ENCODE results near the gene FLVCR2.

The FLVCR2 gene

GRCh38 chr14:75657331-75657730 is 78.9 kb downstream of the FLVCR2 start:
- Histone ChIP-seq H3K4me1 (ENCODE audit: insufficient read depth, poor library complexity, severe bottlenecking) (peaks cover 2% of the 10 kb centered on the region), H3K9me3 (ENCODE audit: severe bottlenecking) (no peaks in the 10 kb centered on the region), H3K36me3 (ENCODE audit: low read depth) (peaks cover 64% of the 10 kb centered on the region), H3K27me3 (ENCODE audit: insufficient read depth, poor library complexity, severe bottlenecking) (no peaks in the 10 kb centered on the region), H3K27ac (ENCODE audit: poor library complexity, severe bottlenecking) (no peak overlapping the region), H3K4me3 (ENCODE audit: severe bottlenecking) (no peak overlapping the region)
- no peak for DNase-seq (ENCODE audit: low spot score)
- ATAC-seq (ENCODE audit: low read depth): no peak
- TF ChIP-seq, protein P1, sequence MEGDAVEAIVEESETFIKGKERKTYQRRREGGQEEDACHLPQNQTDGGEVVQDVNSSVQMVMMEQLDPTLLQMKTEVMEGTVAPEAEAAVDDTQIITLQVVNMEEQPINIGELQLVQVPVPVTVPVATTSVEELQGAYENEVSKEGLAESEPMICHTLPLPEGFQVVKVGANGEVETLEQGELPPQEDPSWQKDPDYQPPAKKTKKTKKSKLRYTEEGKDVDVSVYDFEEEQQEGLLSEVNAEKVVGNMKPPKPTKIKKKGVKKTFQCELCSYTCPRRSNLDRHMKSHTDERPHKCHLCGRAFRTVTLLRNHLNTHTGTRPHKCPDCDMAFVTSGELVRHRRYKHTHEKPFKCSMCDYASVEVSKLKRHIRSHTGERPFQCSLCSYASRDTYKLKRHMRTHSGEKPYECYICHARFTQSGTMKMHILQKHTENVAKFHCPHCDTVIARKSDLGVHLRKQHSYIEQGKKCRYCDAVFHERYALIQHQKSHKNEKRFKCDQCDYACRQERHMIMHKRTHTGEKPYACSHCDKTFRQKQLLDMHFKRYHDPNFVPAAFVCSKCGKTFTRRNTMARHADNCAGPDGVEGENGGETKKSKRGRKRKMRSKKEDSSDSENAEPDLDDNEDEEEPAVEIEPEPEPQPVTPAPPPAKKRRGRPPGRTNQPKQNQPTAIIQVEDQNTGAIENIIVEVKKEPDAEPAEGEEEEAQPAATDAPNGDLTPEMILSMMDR (IDR thresholded peaks at IDR 0.05; ENCODE audit: poor library complexity, severe bottlenecking): no peak

- ATAC-seq (ENCODE audit: low read depth) (no peak), DNase-seq (ENCODE audit: low spot score) (no peak)
- no peak overlapping the region for H3K4me3 ChIP-seq (ENCODE audit: severe bottlenecking)
- H3K27me3 ChIP-seq (ENCODE audit: insufficient read depth, poor library complexity, severe bottlenecking): no peaks in the 10 kb centered on the region
- no peaks in the 10 kb centered on the region for H3K9me3 ChIP-seq (ENCODE audit: severe bottlenecking)
- peaks cover 62% of the 10 kb centered on the region for H3K36me3 ChIP-seq (ENCODE audit: low read depth)
- TF ChIP-seq, protein P1 (IDR thresholded peaks at IDR 0.05; ENCODE audit: poor library complexity, severe bottlenecking): no peak
- no peak overlapping the region for H3K27ac ChIP-seq (ENCODE audit: poor library complexity, severe bottlenecking)
- peaks cover 12% of the 10 kb centered on the region for H3K4me1 ChIP-seq (ENCODE audit: insufficient read depth, poor library complexity, severe bottlenecking)
Observed at GRCh38 chr14:75658957-75659356, 80.5 kb downstream of the FLVCR2 start.

GRCh38 chr14:75660238-75660629 is 81.8 kb downstream of the FLVCR2 start:
- TF ChIP-seq, protein P1 (IDR thresholded peaks at IDR 0.05; ENCODE audit: poor library complexity, severe bottlenecking): no peak
- peaks cover 62% of the 10 kb centered on the region for H3K36me3 ChIP-seq (ENCODE audit: low read depth)
- DNase-seq (ENCODE audit: low spot score) (no peak), ATAC-seq (ENCODE audit: low read depth) (no peak)
- H3K4me3 ChIP-seq (ENCODE audit: severe bottlenecking): peak overlapping the region; percentile 66
- peaks cover 12% of the 10 kb centered on the region for H3K4me1 ChIP-seq (ENCODE audit: insufficient read depth, poor library complexity, severe bottlenecking)
- peak overlapping the region; percentile 78 for H3K27ac ChIP-seq (ENCODE audit: poor library complexity, severe bottlenecking)
- H3K9me3 ChIP-seq (ENCODE audit: severe bottlenecking): no peaks in the 10 kb centered on the region
- no peaks in the 10 kb centered on the region for H3K27me3 ChIP-seq (ENCODE audit: insufficient read depth, poor library complexity, severe bottlenecking)

GRCh38 chr14:75660630-75661498 is 82.4 kb downstream of the FLVCR2 start, which contains the start of the genes ERG28 and TTLL5:
TSS of gene ERG28 (minus strand) at chr14:75660876. CDS start at chr14:75657502, 3,374 bp downstream.
TSS of gene TTLL5 (plus strand) at chr14:75661246. CDS start at chr14:75663150, 1,904 bp downstream.
- H3K4me3 ChIP-seq (ENCODE audit: severe bottlenecking): peak within 1 kb of the TSS; percentile 66
- H3K9me3 ChIP-seq (ENCODE audit: severe bottlenecking): no peaks in the 10 kb centered on the region
- H3K27me3 ChIP-seq (ENCODE audit: insufficient read depth, poor library complexity, severe bottlenecking): no peaks in the 10 kb centered on the region

More at GRCh38 chr14:75660630-75661498, 82.4 kb downstream of the FLVCR2 start, which contains the start of the genes ERG28 and TTLL5:
- peaks cover 12% of the 10 kb centered on the region for H3K4me1 ChIP-seq (ENCODE audit: insufficient read depth, poor library complexity, severe bottlenecking)
- TF ChIP-seq, protein P1 (IDR thresholded peaks at IDR 0.05; ENCODE audit: poor library complexity, severe bottlenecking): no peak
- peak; percentile 98 for ATAC-seq (ENCODE audit: low read depth)
- peak; percentile 100 for DNase-seq (ENCODE audit: low spot score)
- H3K36me3 ChIP-seq (ENCODE audit: low read depth): peaks cover 62% of the 10 kb centered on the region
- peak within 1 kb of the TSS; percentile 78 for H3K27ac ChIP-seq (ENCODE audit: poor library complexity, severe bottlenecking)

Measured in RWPE2 (cell line).